Panc1 (cell line): ENCODE data around the gene PPM1H. TPM values are rescaled to one million over a fixed set of nuclear protein-coding genes. Genes with fewer than 3 reads are reported as not detected.

Experiments used
- ATAC-seq: fragments of 200-7000 bp; cut with Tn5 transposase; 2 replicates; pipeline ENCODE4 v1.9.1; 2020; ENCODE audit warnings: mild to moderate bottlenecking, moderate library complexity
- BruUV-seq: library from RNA; stranded (reverse); fragments of 400-500 nt; replicated peaks from 2 replicates; lab custom pipeline; 2021; lab: Mats Ljungman, UMichigan
- CTCF ChIA-PET: fragments of 300-600 bp; sonication (Branson Sonifier 250); formaldehyde crosslinking; loops from one replicate; lab custom pipeline; 2022; ENCODE audit warnings: antibody characterized with exemption; lab: Charles Lee
- POLR2A ChIA-PET: fragments of 300-600 bp; sonication (Branson Sonifier 250); formaldehyde crosslinking; loops from one replicate; lab custom pipeline; 2022; ENCODE audit warnings: antibody characterized with exemption; lab: Charles Lee
- DNase-seq: peaks from one replicate; pipeline ENCODE4 v3.0.0-alpha.2; 2010; ENCODE audit warnings: low read depth, low spot score
- H3K27ac ChIP-seq: 2 replicates; pipeline ENCODE4 v1.5.1; 2011; ENCODE audit warnings: mild to moderate bottlenecking, low read length, inconsistent platforms
- H3K27me3 ChIP-seq: fragments of 200-500 bp; sonication (Bioruptor generic); 2 replicates; pipeline ENCODE4 v1.6.0; 2014; ENCODE audit warnings: low read length, inconsistent platforms; ENCODE audit not compliant: control insufficient read depth, insufficient read depth
- H3K36me3 ChIP-seq: fragments of 200-500 bp; sonication (Bioruptor generic); 2 replicates; pipeline ENCODE4 v1.5.1; 2014; ENCODE audit warnings: inconsistent platforms, mild to moderate bottlenecking, low read length, moderate library complexity; ENCODE audit not compliant: control insufficient read depth, insufficient read depth
- H3K4me1 ChIP-seq: 2 replicates; pipeline ENCODE4 v1.5.1; 2011; ENCODE audit warnings: inconsistent platforms, mild to moderate bottlenecking, low read length, moderate library complexity; ENCODE audit not compliant: control insufficient read depth, insufficient read depth
- H3K4me3 ChIP-seq, 2 experiments: 2 replicates each; pipeline ENCODE4 v1.5.1; 2011 to 2012; ENCODE audit warnings: low read depth in 2 of 2, low read length in 2 of 2, mild to moderate bottlenecking in 2 of 2, inconsistent platforms in 1 of 2, moderate library complexity in 1 of 2
- H3K9me3 ChIP-seq: fragments of 200-500 bp; sonication (Bioruptor generic); 2 replicates; pipeline ENCODE4 v1.5.1; 2014; ENCODE audit warnings: low read depth, mild to moderate bottlenecking, inconsistent platforms, low read length, moderate library complexity; ENCODE audit not compliant: control insufficient read depth, insufficient read depth
- CTCF ChIP-seq: fragments of 450-650 bp; IDR thresholded peaks from 2 replicates; pipeline ENCODE4 v1.5.1; 2017; ENCODE audit warnings: mild to moderate bottlenecking
- POLR2AphosphoS5 ChIP-seq: IDR thresholded peaks from 2 replicates; pipeline ENCODE4 v1.6.1; 2012; ENCODE audit warnings: mild to moderate bottlenecking, low read depth, low read length, moderate library complexity
- SIN3A ChIP-seq: IDR thresholded peaks from 2 replicates; pipeline ENCODE4 v1.6.1; 2012; ENCODE audit warnings: low read depth, mild to moderate bottlenecking, low read length, moderate library complexity, borderline replicate concordance; ENCODE audit not compliant: insufficient read depth
- TCF7L2 ChIP-seq: IDR thresholded peaks from 2 replicates; pipeline ENCODE4 v1.6.1; 2011; ENCODE audit warnings: mild to moderate bottlenecking, low read depth, low read length, inconsistent platforms
- in situ Hi-C: cut with HindIII; loops from 2 replicates; pipeline ENCODE4 v1.10.0; 2016; ENCODE audit warnings: low sequenced_read_pairs, low pct_unique_long_range_greater_than_20kb
- intact Hi-C: fragments of 100-400 bp; cut with micrococcal nuclease; formaldehyde crosslinking; loops from one replicate; pipeline ENCODE4 v1.10.0; 2022; ENCODE audit not compliant: unreplicated experiment
- total RNA-seq: library from RNA; stranded (reverse); gene quantifications from one replicate; pipeline ENCODE4 v1.2.1, GENCODE V29; 2021; ENCODE audit not compliant: unreplicated experiment
- TF ChIP-seq, protein P1 (sequence below), 2 experiments: IDR thresholded peaks; 2 replicates each; pipeline ENCODE4 v1.6.1; 2011 to 2012; ENCODE audit warnings: low read depth in 2 of 2, control low read depth in 1 of 2, low read length in 1 of 2, mild to moderate bottlenecking in 1 of 2, moderate library complexity in 1 of 2; ENCODE audit not compliant: insufficient read depth in 1 of 2

Gene PPM1H
- total RNA-seq, 1 experiment from 2014 or later = 22.9 TPM

DNA sequence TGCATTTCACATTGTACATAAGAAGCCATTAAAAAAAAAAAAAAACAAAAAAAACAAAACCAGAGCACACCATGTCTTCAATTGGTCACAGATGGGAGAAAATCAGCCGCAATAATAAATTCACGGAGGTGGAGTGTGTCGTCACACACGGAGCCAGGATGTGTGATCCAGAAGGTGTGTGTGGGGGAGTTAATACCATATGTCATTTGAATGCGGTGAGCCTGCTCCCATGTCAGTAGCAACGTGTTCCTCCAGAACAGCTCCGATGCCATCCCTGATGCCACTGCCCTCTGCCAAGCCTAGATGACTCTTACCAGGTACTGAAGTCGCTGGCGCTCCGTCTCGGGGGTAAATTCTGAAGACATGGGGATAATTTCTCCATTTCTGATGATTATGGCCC lies 197.8 kb downstream of the PPM1H start:
- in situ Hi-C loops = no loop called here
- Histone ChIP-seq H3K36me3 (no peaks in the 10 kb centered on the region), H3K4me1 (peaks cover 11% of the 10 kb centered on the region), H3K27me3 (no peaks in the 10 kb centered on the region), H3K9me3 (no peaks in the 10 kb centered on the region), H3K4me3 (no peak overlapping the region), H3K27ac (no peak overlapping the region)
- BruUV-seq = no TSS peak
- ATAC-seq (no peak), DNase-seq (no peak)
- POLR2A ChIA-PET = no interaction called here
- CTCF ChIA-PET = no interaction called here
- intact Hi-C loops = no loop called here
- TF ChIP-seq POLR2AphosphoS5 (no peak), SIN3A (no peak), TCF7L2 (no peak), CTCF (no peak)
- TF ChIP-seq, protein P1, sequence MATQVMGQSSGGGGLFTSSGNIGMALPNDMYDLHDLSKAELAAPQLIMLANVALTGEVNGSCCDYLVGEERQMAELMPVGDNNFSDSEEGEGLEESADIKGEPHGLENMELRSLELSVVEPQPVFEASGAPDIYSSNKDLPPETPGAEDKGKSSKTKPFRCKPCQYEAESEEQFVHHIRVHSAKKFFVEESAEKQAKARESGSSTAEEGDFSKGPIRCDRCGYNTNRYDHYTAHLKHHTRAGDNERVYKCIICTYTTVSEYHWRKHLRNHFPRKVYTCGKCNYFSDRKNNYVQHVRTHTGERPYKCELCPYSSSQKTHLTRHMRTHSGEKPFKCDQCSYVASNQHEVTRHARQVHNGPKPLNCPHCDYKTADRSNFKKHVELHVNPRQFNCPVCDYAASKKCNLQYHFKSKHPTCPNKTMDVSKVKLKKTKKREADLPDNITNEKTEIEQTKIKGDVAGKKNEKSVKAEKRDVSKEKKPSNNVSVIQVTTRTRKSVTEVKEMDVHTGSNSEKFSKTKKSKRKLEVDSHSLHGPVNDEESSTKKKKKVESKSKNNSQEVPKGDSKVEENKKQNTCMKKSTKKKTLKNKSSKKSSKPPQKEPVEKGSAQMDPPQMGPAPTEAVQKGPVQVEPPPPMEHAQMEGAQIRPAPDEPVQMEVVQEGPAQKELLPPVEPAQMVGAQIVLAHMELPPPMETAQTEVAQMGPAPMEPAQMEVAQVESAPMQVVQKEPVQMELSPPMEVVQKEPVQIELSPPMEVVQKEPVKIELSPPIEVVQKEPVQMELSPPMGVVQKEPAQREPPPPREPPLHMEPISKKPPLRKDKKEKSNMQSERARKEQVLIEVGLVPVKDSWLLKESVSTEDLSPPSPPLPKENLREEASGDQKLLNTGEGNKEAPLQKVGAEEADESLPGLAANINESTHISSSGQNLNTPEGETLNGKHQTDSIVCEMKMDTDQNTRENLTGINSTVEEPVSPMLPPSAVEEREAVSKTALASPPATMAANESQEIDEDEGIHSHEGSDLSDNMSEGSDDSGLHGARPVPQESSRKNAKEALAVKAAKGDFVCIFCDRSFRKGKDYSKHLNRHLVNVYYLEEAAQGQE (IDR thresholded peaks at IDR 0.05; ENCODE audit: insufficient read depth in 1 of 2, low read depth in 2 of 2, low read length in 1 of 2) = no peak

GRCh38 chr12:62736596-62736995 lies 198.4 kb downstream of the PPM1H start:
- DNase-seq = no peak
- ChIA-PET POLR2A (no interaction called here), CTCF (no interaction called here)
- in situ Hi-C loops (no loop called here), intact Hi-C loops (no loop called here)
- Histone ChIP-seq H3K27me3 (no peaks in the 10 kb centered on the region), H3K4me3 (no peak overlapping the region), H3K4me1 (peaks cover 16% of the 10 kb centered on the region), H3K9me3 (no peaks in the 10 kb centered on the region), H3K36me3 (no peaks in the 10 kb centered on the region), H3K27ac (no peak overlapping the region)
- no TSS peak for BruUV-seq
- TF ChIP-seq POLR2AphosphoS5 = no peak
- TF ChIP-seq, protein P1 (IDR thresholded peaks at IDR 0.05; ENCODE audit: insufficient read depth in 1 of 2, low read depth in 2 of 2, low read length in 1 of 2) = no peak
- TF ChIP-seq TCF7L2 = no peak
- TF ChIP-seq SIN3A = no peak
- no peak for TF ChIP-seq CTCF
- ATAC-seq = no peak
